HG03558 (cell line): ENCODE data around the gene HOXC12.

Source experiments
- ATAC-seq: cut with Tn5 transposase; IDR thresholded peaks from one replicate; pipeline ENCODE4 v1.9.1; 2021; ENCODE audit warnings: moderate number of reproducible peaks; ENCODE audit not compliant: unreplicated experiment; ENCODE audit errors: extremely low read depth

Gene HOXC12

DNA sequence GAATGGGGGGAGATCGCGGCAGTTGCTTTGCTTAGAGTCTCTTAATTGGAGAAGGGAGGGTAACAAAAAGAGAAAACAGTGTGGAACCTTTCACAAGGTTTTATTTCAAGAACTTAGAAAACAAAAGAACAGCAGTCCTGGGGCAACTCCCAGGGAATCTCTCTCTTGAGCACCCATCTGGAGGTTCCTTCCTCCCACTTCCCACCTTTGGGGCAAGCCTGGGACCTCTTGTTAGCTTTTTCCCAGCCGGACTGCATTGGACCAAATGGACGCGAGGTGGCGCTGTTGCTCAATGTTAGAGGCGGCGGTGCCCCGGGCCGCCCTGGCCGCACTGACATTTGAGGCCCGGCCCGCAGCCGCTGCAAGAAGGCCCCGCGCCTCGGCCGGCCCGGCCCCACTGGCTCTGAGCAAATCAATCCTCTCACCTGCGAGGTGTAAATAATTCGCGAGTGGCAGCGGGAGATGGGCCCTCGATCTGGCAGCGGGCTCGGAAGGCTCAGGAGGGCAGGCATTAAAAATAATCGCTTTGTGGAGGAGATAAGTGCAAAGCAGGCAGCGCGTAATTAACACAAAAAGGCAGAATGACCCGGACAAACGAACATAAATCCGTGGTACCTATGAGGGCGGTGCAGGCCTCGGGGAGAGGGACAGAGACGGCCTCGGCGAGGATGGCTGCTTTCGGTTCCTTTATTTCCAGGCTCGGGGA, 51.3 kb downstream of the HOXC12 start:
- ATAC-seq, result no peak

DNA sequence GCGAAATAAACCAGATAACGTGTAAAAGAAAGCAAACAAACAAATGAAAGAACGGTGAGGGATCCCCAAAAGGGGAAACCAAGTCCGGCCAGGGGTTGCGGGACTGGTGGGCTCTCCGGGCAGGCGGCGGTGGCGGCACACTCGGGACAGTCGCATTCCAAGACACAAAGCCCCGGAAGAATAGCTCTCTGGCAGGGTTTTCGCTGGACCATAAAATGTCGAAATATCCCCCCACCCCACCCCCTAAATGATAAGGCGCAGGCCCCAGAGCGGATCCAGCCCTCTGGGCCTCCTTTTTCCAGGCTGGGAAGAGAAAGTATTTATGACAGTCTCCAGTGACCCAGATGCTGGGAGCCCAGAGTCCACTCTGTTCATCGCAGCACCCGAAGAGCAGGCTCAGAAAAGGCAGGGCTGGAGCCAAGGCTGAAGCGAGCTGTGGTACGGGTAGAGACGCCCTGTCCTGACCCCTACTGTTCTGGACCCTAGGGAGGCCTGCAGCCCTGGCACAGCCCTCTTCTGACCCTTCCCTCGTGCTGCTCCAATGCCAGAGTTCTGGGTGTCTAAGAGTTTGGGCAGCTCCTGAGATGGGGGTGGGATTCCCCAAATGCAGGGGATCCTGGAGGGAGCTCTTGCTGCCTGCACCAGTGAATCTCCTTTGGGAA, 52.0 kb downstream of the HOXC12 start:
- no peak for ATAC-seq

DNA sequence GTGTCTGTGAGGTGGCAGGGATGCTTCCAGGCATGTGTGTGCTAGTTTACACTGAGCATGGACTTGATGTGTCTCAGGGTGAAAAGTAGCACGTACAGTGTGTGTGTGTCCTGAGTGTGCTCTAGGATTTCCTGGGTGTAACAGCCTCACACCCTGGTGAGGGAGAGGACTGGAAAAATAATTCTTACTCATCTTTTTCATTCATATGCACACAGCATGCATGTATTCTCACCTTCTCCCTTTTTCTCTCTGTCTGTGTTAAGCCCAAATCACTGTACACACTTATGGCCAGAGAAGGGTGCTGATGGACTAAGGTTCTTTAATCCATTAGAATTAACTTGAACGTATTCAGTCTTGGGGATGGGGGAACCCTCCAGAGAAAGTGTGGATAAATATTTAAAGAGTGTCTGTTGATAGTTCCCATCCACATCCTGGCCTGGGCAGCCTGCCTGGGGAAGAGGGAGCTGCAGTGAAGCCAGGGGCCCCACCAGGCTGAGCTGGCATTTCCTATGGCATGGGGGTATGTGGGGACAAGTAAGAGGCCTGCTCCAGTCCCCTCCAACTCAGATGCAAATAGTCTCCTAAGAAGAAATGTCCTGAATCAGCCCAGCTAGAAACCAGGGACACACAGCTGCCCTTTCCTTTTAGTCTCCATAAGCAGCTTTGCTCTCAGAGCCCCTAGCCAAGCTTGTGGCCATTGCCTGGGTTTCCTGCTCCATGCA, 53.0 kb downstream of the HOXC12 start:
- ATAC-seq, result no peak

DNA sequence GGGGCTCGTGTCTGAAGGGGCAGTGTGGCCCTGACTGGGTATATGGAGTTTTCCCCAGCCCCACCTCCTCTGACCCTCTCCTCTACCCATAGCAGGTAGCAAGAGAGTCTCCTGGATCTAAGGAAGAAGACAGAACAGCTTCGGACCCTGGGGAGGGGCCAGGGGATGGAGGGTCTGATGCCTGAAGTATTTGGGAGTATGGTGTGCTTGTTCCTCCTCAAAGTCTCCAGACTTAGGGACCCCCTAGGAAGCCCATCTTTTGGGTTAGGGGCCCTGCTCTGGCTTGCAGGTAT, 53.5 kb downstream of the HOXC12 start:
- ATAC-seq, result no peak
